ENCODE results near the gene MBL2. TPM values are rescaled to one million over a fixed set of nuclear protein-coding genes. Genes with fewer than 3 reads are reported as not detected.

The MBL2 gene
- total RNA-seq, 2 donors from 2014 or later = not detected

- no peak for DNase-seq (ENCODE audit: low spot score)
Measured at GRCh38 chr10:52762088-52762487, 10.5 kb downstream of the MBL2 start.

GRCh38 chr10:52759154-52759553, 13.4 kb downstream of the MBL2 start:
- no peak for TF ChIP-seq CTCF (IDR thresholded peaks at IDR 0.05)
- Histone ChIP-seq H3K4me3 (no peak overlapping the region), H3K36me3 (no peaks in the 10 kb centered on the region), H3K9me3 (no peaks in the 10 kb centered on the region), H3K27ac (no peak overlapping the region), H3K4me1 (ENCODE audit: control insufficient read depth in 1 of 2, low read depth in 2 of 2) (no peaks in the 10 kb centered on the region), H3K27me3 (replicated peaks; ENCODE audit: insufficient read depth) (no peaks in the 10 kb centered on the region)
- ATAC-seq (ENCODE audit: insufficient number of reproducible peaks, low FRiP score, low read depth) (no peak), DNase-seq (ENCODE audit: low spot score) (no peak)

More at GRCh38 chr10:52762088-52762487, 10.5 kb downstream of the MBL2 start:
- TF ChIP-seq CTCF (IDR thresholded peaks at IDR 0.05) = no peak
- H3K36me3 ChIP-seq = no peaks in the 10 kb centered on the region
- ATAC-seq (ENCODE audit: insufficient number of reproducible peaks, low FRiP score, low read depth) = no peak
- no peaks in the 10 kb centered on the region for H3K27me3 ChIP-seq (replicated peaks; ENCODE audit: insufficient read depth)
- no peak overlapping the region for H3K4me3 ChIP-seq
- H3K27ac ChIP-seq = no peak overlapping the region
- H3K4me1 ChIP-seq (ENCODE audit: control insufficient read depth in 1 of 2, low read depth in 2 of 2) = no peaks in the 10 kb centered on the region
- no peaks in the 10 kb centered on the region for H3K9me3 ChIP-seq

GRCh38 chr10:52758406-52758805, 14.2 kb downstream of the MBL2 start:
- ATAC-seq (ENCODE audit: insufficient number of reproducible peaks, low FRiP score, low read depth) (no peak), DNase-seq (ENCODE audit: low spot score) (no peak)
- TF ChIP-seq CTCF (IDR thresholded peaks at IDR 0.05) = no peak
- Histone ChIP-seq H3K27ac (no peak overlapping the region), H3K27me3 (replicated peaks; ENCODE audit: insufficient read depth) (no peaks in the 10 kb centered on the region), H3K4me3 (no peak overlapping the region), H3K4me1 (ENCODE audit: control insufficient read depth in 1 of 2, low read depth in 2 of 2) (no peaks in the 10 kb centered on the region), H3K36me3 (no peaks in the 10 kb centered on the region), H3K9me3 (no peaks in the 10 kb centered on the region)

- no peaks in the 10 kb centered on the region for H3K27me3 ChIP-seq (replicated peaks; ENCODE audit: insufficient read depth)
- ATAC-seq (ENCODE audit: insufficient number of reproducible peaks, low FRiP score, low read depth) (no peak), DNase-seq (ENCODE audit: low spot score) (no peak)
Measured at GRCh38 chr10:52757773-52758172, 14.8 kb downstream of the MBL2 start.

GRCh38 chr10:52756966-52757365, 15.6 kb downstream of the MBL2 start:
- no peaks in the 10 kb centered on the region for H3K9me3 ChIP-seq
- H3K36me3 ChIP-seq = no peaks in the 10 kb centered on the region
- ATAC-seq (ENCODE audit: insufficient number of reproducible peaks, low FRiP score, low read depth) (no peak), DNase-seq (ENCODE audit: low spot score) (no peak)
- no peak for TF ChIP-seq CTCF (IDR thresholded peaks at IDR 0.05)
- H3K27me3 ChIP-seq (replicated peaks; ENCODE audit: insufficient read depth) = no peaks in the 10 kb centered on the region
- no peak overlapping the region for H3K27ac ChIP-seq
- no peak overlapping the region for H3K4me3 ChIP-seq
- no peaks in the 10 kb centered on the region for H3K4me1 ChIP-seq (ENCODE audit: control insufficient read depth in 1 of 2, low read depth in 2 of 2)

More at GRCh38 chr10:52757773-52758172, 14.8 kb downstream of the MBL2 start:
- Histone ChIP-seq H3K4me3 (no peak overlapping the region), H3K27ac (no peak overlapping the region), H3K4me1 (ENCODE audit: control insufficient read depth in 1 of 2, low read depth in 2 of 2) (no peaks in the 10 kb centered on the region), H3K9me3 (no peaks in the 10 kb centered on the region), H3K36me3 (no peaks in the 10 kb centered on the region)
- TF ChIP-seq CTCF (IDR thresholded peaks at IDR 0.05) = no peak
